ENCODE measurements around the gene HAVCR2.

The HAVCR2 gene

GRCh38 chr5:157108976-157109375 is at the start of gene HAVCR2:
TSS of gene HAVCR2 (minus strand) at chr5:157109044. CDS start at chr5:157108983, 61 bp downstream.
- no peak for DNase-seq (ENCODE audit: low read depth)

- DNase-seq (ENCODE audit: low read depth) = no peak
These were observed 48.5 kb upstream of the HAVCR2 start for GRCh38 chr5:157157293-157157891.

- DNase-seq (ENCODE audit: low read depth) = no peak
These were observed 46.5 kb upstream of the HAVCR2 start for GRCh38 chr5:157155297-157155696.

- DNase-seq (ENCODE audit: low read depth) = no peak
These were observed 42.2 kb upstream of the HAVCR2 start for GRCh38 chr5:157150995-157151394.

- peak; percentile 42 for DNase-seq (ENCODE audit: low read depth)
These were observed 40.1 kb upstream of the HAVCR2 start for GRCh38 chr5:157148734-157149615.

- no peak for DNase-seq (ENCODE audit: low read depth)
These were observed 34.5 kb upstream of the HAVCR2 start for GRCh38 chr5:157143127-157143971.

GRCh38 chr5:157142317-157143126 is 33.7 kb upstream of the HAVCR2 start, which contains the start of gene MED7:
TSS of gene MED7 (minus strand) at chr5:157142865. CDS start at chr5:157139431, 3,434 bp downstream.
- DNase-seq (ENCODE audit: low read depth) = peak; percentile 98

GRCh38 chr5:157137691-157138090 is 28.8 kb upstream of the HAVCR2 start:
- DNase-seq (ENCODE audit: low read depth) = no peak

GRCh38 chr5:157132281-157132612 is 23.4 kb upstream of the HAVCR2 start:
- no peak for DNase-seq (ENCODE audit: low read depth)

- no peak for DNase-seq (ENCODE audit: low read depth)
These were observed 22.1 kb upstream of the HAVCR2 start for GRCh38 chr5:157130925-157131324.

- no peak for DNase-seq (ENCODE audit: low read depth)
These were observed 12.9 kb upstream of the HAVCR2 start for GRCh38 chr5:157121709-157122108.

GRCh38 chr5:157120102-157120501 is 11.3 kb upstream of the HAVCR2 start:
- DNase-seq (ENCODE audit: low read depth) = no peak

- DNase-seq (ENCODE audit: low read depth) = no peak
These were observed 7.7 kb upstream of the HAVCR2 start for GRCh38 chr5:157116483-157116954.

GRCh38 chr5:157115502-157115901 is 6.7 kb upstream of the HAVCR2 start:
- DNase-seq (ENCODE audit: low read depth) = no peak

GRCh38 chr5:157115012-157115411 is 6.2 kb upstream of the HAVCR2 start:
- no peak for DNase-seq (ENCODE audit: low read depth)

GRCh38 chr5:157113002-157113401 is 4.2 kb upstream of the HAVCR2 start:
- no peak for DNase-seq (ENCODE audit: low read depth)

GRCh38 chr5:157109744-157110143 is 900 bp upstream of the HAVCR2 start:
- DNase-seq (ENCODE audit: low read depth) = no peak

GRCh38 chr5:157107508-157107907 is 1.3 kb downstream of the HAVCR2 start:
- no peak for DNase-seq (ENCODE audit: low read depth)

- DNase-seq (ENCODE audit: low read depth) = no peak
These were observed 2.0 kb downstream of the HAVCR2 start for GRCh38 chr5:157106630-157107461.

- no peak for DNase-seq (ENCODE audit: low read depth)
These were observed 8.6 kb downstream of the HAVCR2 start for GRCh38 chr5:157100140-157100679.

Data from non-pigmented ciliary epithelial cell (primary cell).